Neural progenitor cell (in vitro differentiated cells): ENCODE measurements around the gene TRAF7.
"Not testable (repeated sequence)": the region's sequence is repeated elsewhere in the genome, so short reads cannot be mapped to it uniquely, and the experiment has no call there.

ENCODE experiments used
- EZH2 ChIP-seq: fragments of 200-600 bp; sonication (generic); IDR thresholded peaks from 2 replicates; pipeline ENCODE4 v1.6.1; 2017; ENCODE audit warnings: antibody characterized with exemption, mild to moderate bottlenecking, moderate library complexity
- TF ChIP-seq, protein P1 (sequence below): fragments of 200-600 bp; sonication (generic); IDR thresholded peaks from 2 replicates; pipeline ENCODE4 v1.5.1; 2017; ENCODE audit warnings: antibody characterized with exemption, mild to moderate bottlenecking

DNA sequence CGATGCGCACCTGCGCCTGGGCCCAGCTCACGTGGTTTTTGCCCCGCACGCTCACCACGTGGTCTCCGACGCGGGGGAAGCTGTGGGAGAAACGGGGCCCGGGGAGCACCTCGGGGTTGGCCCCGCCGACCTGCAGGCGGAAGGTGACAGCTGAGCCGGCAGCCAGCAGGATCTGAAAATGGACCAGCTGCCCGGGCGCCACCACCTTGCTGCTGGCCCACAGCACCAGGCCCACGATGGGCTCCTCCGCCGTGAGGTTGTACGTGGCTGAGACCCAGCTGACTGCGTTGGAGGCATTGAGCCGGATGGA lies 46.4 kb upstream of the TRAF7 start:
- TF ChIP-seq EZH2 = not testable (repeated sequence)
- TF ChIP-seq, protein P1, sequence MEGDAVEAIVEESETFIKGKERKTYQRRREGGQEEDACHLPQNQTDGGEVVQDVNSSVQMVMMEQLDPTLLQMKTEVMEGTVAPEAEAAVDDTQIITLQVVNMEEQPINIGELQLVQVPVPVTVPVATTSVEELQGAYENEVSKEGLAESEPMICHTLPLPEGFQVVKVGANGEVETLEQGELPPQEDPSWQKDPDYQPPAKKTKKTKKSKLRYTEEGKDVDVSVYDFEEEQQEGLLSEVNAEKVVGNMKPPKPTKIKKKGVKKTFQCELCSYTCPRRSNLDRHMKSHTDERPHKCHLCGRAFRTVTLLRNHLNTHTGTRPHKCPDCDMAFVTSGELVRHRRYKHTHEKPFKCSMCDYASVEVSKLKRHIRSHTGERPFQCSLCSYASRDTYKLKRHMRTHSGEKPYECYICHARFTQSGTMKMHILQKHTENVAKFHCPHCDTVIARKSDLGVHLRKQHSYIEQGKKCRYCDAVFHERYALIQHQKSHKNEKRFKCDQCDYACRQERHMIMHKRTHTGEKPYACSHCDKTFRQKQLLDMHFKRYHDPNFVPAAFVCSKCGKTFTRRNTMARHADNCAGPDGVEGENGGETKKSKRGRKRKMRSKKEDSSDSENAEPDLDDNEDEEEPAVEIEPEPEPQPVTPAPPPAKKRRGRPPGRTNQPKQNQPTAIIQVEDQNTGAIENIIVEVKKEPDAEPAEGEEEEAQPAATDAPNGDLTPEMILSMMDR = not testable (repeated sequence)
